IPS DF 6.9 (cell line): ENCODE results near the gene IGFL1.
"Not testable (repeated sequence)": the region's sequence is repeated elsewhere in the genome, so short reads cannot be mapped to it uniquely, and the experiment has no call there.

Experiments used
- DNase-seq: peaks from one replicate; pipeline ENCODE4 v3.0.0-alpha.2; 2013; ENCODE audit warnings: low read depth, low spot score
- H3K27ac ChIP-seq: one replicate; pipeline ENCODE4 v1.5.1; 2013; ENCODE audit warnings: low read length, control low read depth
- H3K27me3 ChIP-seq: 2 replicates; pipeline ENCODE4 v1.6.1; 2013; ENCODE audit warnings: mild to moderate bottlenecking, low read length; ENCODE audit not compliant: control insufficient read depth, insufficient read depth
- H3K36me3 ChIP-seq: 2 replicates; pipeline ENCODE4 v1.6.1; 2013; ENCODE audit warnings: low read length; ENCODE audit not compliant: control insufficient read depth, insufficient read depth
- H3K4me1 ChIP-seq: 2 replicates; pipeline ENCODE4 v1.6.1; 2013; ENCODE audit warnings: low read length; ENCODE audit not compliant: control insufficient read depth, insufficient read depth
- H3K4me3 ChIP-seq: 2 replicates; pipeline ENCODE4 v1.5.1; 2013; ENCODE audit warnings: mild to moderate bottlenecking, low read length
- H3K9me3 ChIP-seq: 2 replicates; pipeline ENCODE4 v1.6.1; 2013; ENCODE audit warnings: low read length, inconsistent platforms; ENCODE audit not compliant: control insufficient read depth, insufficient read depth
- WGBS: extraction: QIAGEN DNeasy Blood & Tissue Kit; methylation state at CpG from one replicate; pipeline ENCODE4 v1.1.7; 2013; ENCODE audit warnings: mixed read lengths, missing lambda C conversion rate; ENCODE audit not compliant: insufficient read length, insufficient coverage; 5-methylcytosine and 5-hydroxymethylcytosine counted together

Gene IGFL1

DNA sequence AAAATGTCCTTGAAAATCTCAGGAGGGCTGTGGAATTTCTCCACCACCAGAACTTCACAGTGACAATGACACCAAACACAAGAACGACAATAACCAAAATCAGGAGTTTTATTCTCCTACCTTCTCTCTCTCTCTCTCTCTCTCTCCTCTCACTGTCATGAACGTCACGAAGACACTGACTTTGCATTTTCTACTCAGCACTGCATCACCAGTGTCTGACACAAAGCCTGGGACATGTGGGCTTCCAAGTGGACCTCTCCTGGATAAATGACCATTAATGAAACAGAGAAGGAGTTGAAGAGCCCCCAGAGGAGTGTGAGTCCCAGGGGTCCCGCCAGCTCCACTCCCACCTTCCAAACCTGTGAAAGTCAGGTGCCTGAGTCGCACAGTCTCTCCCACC, 16.9 kb upstream of the IGFL1 start:
- H3K27ac ChIP-seq, H3K9me3 ChIP-seq, H3K4me1 ChIP-seq, H3K4me3 ChIP-seq, H3K36me3 ChIP-seq, H3K27me3 ChIP-seq, DNase-seq: not testable (repeated sequence)
- WGBS: no CpG with 5 or more reads among the region's 5 CpGs

DNA sequence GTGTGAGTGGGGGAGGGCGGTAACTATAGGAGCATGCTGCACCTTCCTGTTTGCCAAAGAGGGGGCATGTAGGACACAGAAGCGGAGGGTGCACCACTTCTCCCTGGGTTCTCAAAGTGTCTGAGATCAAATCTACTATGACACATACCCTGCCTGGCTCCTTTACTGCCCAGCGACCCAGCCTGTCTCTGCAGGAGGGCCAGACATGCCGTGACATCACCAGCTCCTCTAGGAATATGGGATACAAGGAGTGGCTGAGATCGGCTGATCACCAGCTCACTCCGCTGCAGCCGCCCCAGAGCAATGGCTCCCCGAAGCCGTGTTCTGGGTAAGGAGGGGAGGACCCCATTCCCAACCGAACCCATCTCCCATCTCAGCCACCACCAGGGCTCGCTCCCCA, 16.4 kb upstream of the IGFL1 start:
- H3K4me3 ChIP-seq: no peak overlapping the region
- H3K27ac ChIP-seq: no peak overlapping the region
- WGBS: no CpG with 5 or more reads among the region's 11 CpGs
- H3K36me3 ChIP-seq: no peaks in the 10 kb centered on the region
- no peak for DNase-seq
- H3K4me1 ChIP-seq: peaks cover 7% of the 10 kb centered on the region; the same call in 1 of the 2 replicates
- H3K27me3 ChIP-seq: no peaks in the 10 kb centered on the region
- no peaks in the 10 kb centered on the region for H3K9me3 ChIP-seq

GRCh38 chr19:46213806-46214205, 15.7 kb upstream of the IGFL1 start:
- no CpG with 5 or more reads among the region's 19 CpGs for WGBS
- no peaks in the 10 kb centered on the region for H3K27me3 ChIP-seq
- no peak overlapping the region for H3K27ac ChIP-seq
- no peaks in the 10 kb centered on the region for H3K36me3 ChIP-seq
- no peak overlapping the region for H3K4me3 ChIP-seq
- peaks cover 7% of the 10 kb centered on the region; the same call in 1 of the 2 replicates for H3K4me1 ChIP-seq
- no peaks in the 10 kb centered on the region for H3K9me3 ChIP-seq
- no peak for DNase-seq

DNA sequence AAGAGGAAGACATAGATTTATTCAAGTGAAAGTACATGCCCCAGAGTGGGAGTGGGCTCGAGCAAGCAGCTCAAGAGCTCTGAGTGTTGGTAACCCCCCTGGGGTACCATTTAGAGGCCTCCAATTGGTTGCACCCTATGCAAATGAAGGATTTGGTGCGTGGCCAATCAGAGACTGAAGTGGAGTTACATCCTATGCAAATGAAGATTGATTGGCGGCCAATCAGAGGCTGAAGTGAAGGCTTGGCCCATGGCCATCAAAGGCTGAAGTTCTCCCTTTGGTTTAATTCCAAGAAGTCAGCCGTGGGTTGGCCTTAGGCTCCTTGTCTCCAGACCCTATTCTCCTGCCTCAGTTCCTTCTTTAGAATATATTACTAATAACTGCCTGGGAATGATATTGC, 12.9 kb upstream of the IGFL1 start:
- Histone ChIP-seq H3K36me3 (no peaks in the 10 kb centered on the region), H3K27me3 (no peaks in the 10 kb centered on the region), H3K9me3 (no peaks in the 10 kb centered on the region), H3K4me3 (no peak overlapping the region), H3K4me1 (peaks cover 2% of the 10 kb centered on the region; the same call in 1 of the 2 replicates), H3K27ac (no peak overlapping the region)
- no peak for DNase-seq
- WGBS: no CpG with 5 or more reads among the region's 4 CpGs

DNA sequence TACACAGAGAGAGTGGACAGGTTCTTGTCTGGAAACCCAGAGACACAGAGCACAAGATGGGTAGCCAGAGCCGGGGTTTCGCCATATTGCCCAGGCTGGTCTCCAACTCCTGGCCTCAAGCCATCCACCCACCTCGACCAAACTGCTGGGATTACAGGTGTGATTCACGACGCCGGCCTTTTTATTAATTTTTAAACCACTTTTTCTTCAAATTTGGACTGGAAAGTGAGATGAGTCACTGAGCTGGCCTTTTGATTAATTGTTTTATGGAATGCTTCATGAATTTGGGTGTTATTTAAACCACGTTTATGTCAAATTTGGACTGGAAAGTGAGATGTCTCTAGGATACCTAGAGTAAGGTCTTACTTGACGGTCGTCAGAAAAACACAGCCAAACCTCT, 12.1 kb upstream of the IGFL1 start:
- no peak overlapping the region for H3K27ac ChIP-seq
- DNase-seq: no peak
- no peaks in the 10 kb centered on the region for H3K27me3 ChIP-seq
- WGBS: no CpG with 5 or more reads among the region's 9 CpGs
- H3K36me3 ChIP-seq: no peaks in the 10 kb centered on the region
- no peak overlapping the region for H3K4me3 ChIP-seq
- H3K4me1 ChIP-seq: no peaks in the 10 kb centered on the region
- no peaks in the 10 kb centered on the region for H3K9me3 ChIP-seq

GRCh38 chr19:46218160-46218559, 11.4 kb upstream of the IGFL1 start:
- no peaks in the 10 kb centered on the region for H3K4me1 ChIP-seq
- H3K9me3 ChIP-seq: no peaks in the 10 kb centered on the region
- H3K4me3 ChIP-seq: no peak overlapping the region
- no peak overlapping the region for H3K27ac ChIP-seq
- no CpG with 5 or more reads among the region's 6 CpGs for WGBS
- H3K27me3 ChIP-seq: no peaks in the 10 kb centered on the region
- DNase-seq: peak; percentile 43
- no peaks in the 10 kb centered on the region for H3K36me3 ChIP-seq

GRCh38 chr19:46220038-46220615, 9.4 kb upstream of the IGFL1 start:
- DNase-seq: no peak
- 0 out of 2 replicates have a peak, but pooled peaks cover 3% of the 10 kb centered on the region for H3K4me1 ChIP-seq
- no peaks in the 10 kb centered on the region for H3K27me3 ChIP-seq
- no peaks in the 10 kb centered on the region for H3K9me3 ChIP-seq
- no peak overlapping the region for H3K4me3 ChIP-seq
- no peak overlapping the region for H3K27ac ChIP-seq
- WGBS: no CpG with 5 or more reads among the region's 8 CpGs
- no peaks in the 10 kb centered on the region for H3K36me3 ChIP-seq

DNA sequence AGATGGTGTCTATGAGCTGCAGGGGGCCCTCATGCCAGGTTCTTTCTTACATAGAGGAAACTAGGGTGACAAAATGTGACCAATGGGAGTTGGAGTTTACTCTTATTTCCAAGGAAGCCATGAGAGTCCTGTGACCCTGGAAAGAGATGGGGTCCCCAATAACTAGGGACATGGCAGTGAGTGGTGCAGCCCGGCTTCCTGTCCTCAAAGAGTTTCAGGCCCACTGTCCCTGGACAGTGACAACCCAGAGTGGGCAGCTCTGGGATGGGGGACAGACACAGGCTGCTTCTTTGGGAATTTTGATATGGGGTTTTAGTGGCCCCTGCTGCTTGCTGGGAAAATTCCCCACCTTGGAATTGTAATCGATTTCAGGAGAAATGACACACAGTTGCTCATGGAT, 8.4 kb upstream of the IGFL1 start:
- no peaks in the 10 kb centered on the region for H3K36me3 ChIP-seq
- H3K27ac ChIP-seq: no peak overlapping the region
- H3K27me3 ChIP-seq: no peaks in the 10 kb centered on the region
- no peak overlapping the region for H3K4me3 ChIP-seq
- no peak for DNase-seq
- H3K4me1 ChIP-seq: 0 out of 2 replicates have a peak, but pooled peaks cover 3% of the 10 kb centered on the region
- no peaks in the 10 kb centered on the region for H3K9me3 ChIP-seq
- no CpG with 5 or more reads among the region's 2 CpGs for WGBS

DNA sequence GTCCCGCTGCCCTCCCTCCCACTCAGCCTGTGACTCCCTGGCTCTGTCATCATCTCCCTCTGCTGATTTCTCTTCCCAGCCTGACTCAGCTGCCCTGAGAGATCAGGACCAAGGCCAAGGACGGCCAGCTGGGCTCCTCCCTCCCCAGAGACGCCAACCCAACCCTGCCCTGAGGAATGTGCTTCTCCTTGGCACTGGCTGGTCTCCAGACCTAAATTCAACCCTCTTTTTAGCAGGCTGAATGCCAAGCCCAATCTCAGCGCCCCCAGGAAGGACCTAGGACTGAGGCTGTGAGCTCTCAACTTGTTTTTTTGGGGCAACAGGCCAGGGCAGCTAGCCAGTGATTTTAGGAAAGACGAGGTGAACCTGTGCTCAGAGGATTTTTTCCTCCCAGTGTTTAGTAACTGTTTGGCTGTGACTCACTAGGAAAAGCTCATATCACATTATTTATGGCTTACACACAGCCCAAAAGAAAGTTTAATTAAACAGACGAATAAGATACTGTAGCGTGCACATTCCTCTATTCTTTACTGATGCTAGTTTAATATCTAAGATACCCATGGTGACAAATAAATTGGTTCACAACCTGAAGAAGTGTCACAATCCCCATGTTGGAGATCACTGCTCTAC, 7.4 kb upstream of the IGFL1 start:
- Histone ChIP-seq H3K27me3 (no peaks in the 10 kb centered on the region), H3K4me3 (no peak overlapping the region), H3K4me1 (0 out of 2 replicates have a peak, but pooled peaks cover 3% of the 10 kb centered on the region), H3K9me3 (no peaks in the 10 kb centered on the region), H3K27ac (no peak overlapping the region), H3K36me3 (no peaks in the 10 kb centered on the region)
- DNase-seq: no peak
- WGBS: no CpG with 5 or more reads among the region's 7 CpGs

DNA sequence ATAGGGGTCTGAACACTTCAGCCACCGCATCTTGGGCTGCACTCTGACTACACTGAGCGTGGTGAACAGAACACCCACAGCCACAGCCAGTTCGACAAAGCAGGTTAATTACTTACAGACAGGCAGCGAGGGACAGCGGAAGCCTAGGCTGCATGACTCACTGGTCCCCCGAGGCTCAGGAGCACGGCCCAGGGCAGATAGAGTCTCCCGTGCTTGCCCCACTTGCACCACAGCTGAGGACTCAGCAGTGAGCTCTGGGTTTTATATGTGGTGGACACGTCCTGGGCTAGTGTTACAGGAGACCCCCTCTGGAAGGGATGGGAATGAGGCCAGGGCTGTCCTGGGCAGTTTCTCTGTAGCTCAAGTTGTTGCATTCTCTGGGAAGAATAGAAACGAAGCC, 5.8 kb upstream of the IGFL1 start:
- DNase-seq, H3K36me3 ChIP-seq, H3K27ac ChIP-seq, H3K4me3 ChIP-seq, H3K4me1 ChIP-seq, H3K27me3 ChIP-seq, H3K9me3 ChIP-seq: not testable (repeated sequence)
- WGBS: no CpG with 5 or more reads among the region's 10 CpGs

DNA sequence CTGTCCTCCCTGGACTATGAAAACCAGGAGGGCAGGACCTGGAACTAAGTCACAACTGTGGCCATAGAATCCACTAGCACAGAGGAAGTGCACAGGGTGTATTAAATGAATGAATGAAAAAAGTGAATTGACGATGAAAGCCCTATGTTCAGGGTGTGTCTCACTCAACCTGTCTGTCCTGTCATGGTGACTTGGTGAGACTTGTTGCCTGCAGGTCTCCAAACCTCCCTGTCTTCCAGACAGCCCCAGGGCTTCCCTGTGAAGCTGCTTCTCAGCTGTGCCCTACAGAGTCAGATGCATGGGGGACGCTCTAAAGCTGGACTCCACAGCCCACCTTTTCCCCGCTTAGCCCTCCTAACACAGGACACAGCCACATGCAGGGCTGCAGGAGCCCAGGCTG, 4.8 kb upstream of the IGFL1 start:
- H3K36me3 ChIP-seq: no peaks in the 10 kb centered on the region
- H3K27me3 ChIP-seq: no peaks in the 10 kb centered on the region
- 0 out of 2 replicates have a peak, but pooled peaks cover 3% of the 10 kb centered on the region for H3K4me1 ChIP-seq
- DNase-seq: no peak
- no peaks in the 10 kb centered on the region for H3K9me3 ChIP-seq
- no peak overlapping the region for H3K4me3 ChIP-seq
- no CpG with 5 or more reads among the region's 3 CpGs for WGBS
- H3K27ac ChIP-seq: no peak overlapping the region
